H1 (cell line): ENCODE results near the gene DCPS. TPM values are rescaled to one million over a fixed set of nuclear protein-coding genes. Genes with fewer than 3 reads are reported as not detected.

ENCODE experiments used
- CTCF ChIA-PET: fragments of 300-600 bp; sonication (Branson Sonifier 250); formaldehyde crosslinking; loops from one replicate; lab custom pipeline; 2021; ENCODE audit not compliant: partially characterized antibody; lab: Charles Lee
- POLR2A ChIA-PET: fragments of 300-600 bp; sonication (Branson Sonifier 250); formaldehyde crosslinking; loops from one replicate; lab custom pipeline; 2021; ENCODE audit warnings: inconsistent platforms; ENCODE audit not compliant: partially characterized antibody; lab: Charles Lee
- DNase-seq, 2 experiments: peaks; one replicate each; pipeline versions ENCODE4 v3.0.0 to v3.0.0-alpha.2; 2010 to 2022; ENCODE audit warnings: low spot score in 2 of 2, low read depth in 1 of 2, mixed read lengths in 1 of 2
- FAIRE-seq: peaks from 2 replicates; lab custom pipeline; 2011; peaks lifted over from hg19 to GRCh38; lab: Jason Lieb, UNC
- H2AFZ ChIP-seq: 2 replicates; pipeline ENCODE4 v1.8.1; 2012; ENCODE audit warnings: low read length, inconsistent platforms
- H2AK5ac ChIP-seq: 2 replicates; pipeline ENCODE4 v1.6.1; 2013; ENCODE audit warnings: low read depth, low read length
- H2BK120ac ChIP-seq: replicated peaks from 2 replicates; pipeline ENCODE3; 2013; ENCODE audit warnings: low read depth, low read length, inconsistent platforms
- H2BK12ac ChIP-seq: 2 replicates; pipeline ENCODE4 v1.6.1; 2013; ENCODE audit warnings: low read depth, low read length
- H2BK15ac ChIP-seq: 2 replicates; pipeline ENCODE4 v1.6.1; 2013; ENCODE audit warnings: low read length
- H2BK20ac ChIP-seq: 2 replicates; pipeline ENCODE4 v1.6.1; 2013; ENCODE audit warnings: low read length
- H2BK5ac ChIP-seq: 2 replicates; pipeline ENCODE4 v1.6.1; 2013; ENCODE audit warnings: low read depth, low read length
- H3K14ac ChIP-seq: 2 replicates; pipeline ENCODE4 v1.6.1; 2013; ENCODE audit warnings: inconsistent platforms; ENCODE audit not compliant: insufficient read length
- H3K18ac ChIP-seq: 2 replicates; pipeline ENCODE4 v1.6.1; 2013; ENCODE audit warnings: low read length; ENCODE audit errors: extremely low read depth
- H3K23ac ChIP-seq: 2 replicates; pipeline ENCODE4 v1.6.1; 2013; ENCODE audit warnings: inconsistent platforms; ENCODE audit not compliant: insufficient read length
- H3K23me2 ChIP-seq: 2 replicates; pipeline ENCODE4 v1.6.1; 2013; ENCODE audit warnings: low read depth, low read length
- H3K27ac ChIP-seq: 2 replicates; pipeline ENCODE4 v1.6.1; 2011; ENCODE audit warnings: low read depth, low read length, inconsistent platforms
- H3K27me3 ChIP-seq, 4 experiments: replicated peaks in 1 of 4; 1 replicate in 1 of 4; 2 replicates in 3 of 4; pipeline versions ENCODE4 v1.6.1 to v1.8.1; 2011 to 2013; ENCODE audit warnings: low read length in 3 of 4, mild to moderate bottlenecking in 3 of 4, inconsistent platforms in 2 of 4, mixed read lengths in 2 of 4, moderate library complexity in 1 of 4; ENCODE audit not compliant: control insufficient read depth in 3 of 4, insufficient read depth in 3 of 4; ENCODE audit errors: extremely low read depth in 1 of 4
- H3K36me3 ChIP-seq, 4 experiments: 2 replicates each; pipeline versions ENCODE4 v1.6.1 to v1.8.1; 2011 to 2013; ENCODE audit warnings: mild to moderate bottlenecking in 4 of 4, low read length in 3 of 4, moderate library complexity in 2 of 4, control low read depth in 1 of 4, inconsistent platforms in 1 of 4; ENCODE audit not compliant: insufficient read depth in 4 of 4, control insufficient read depth in 2 of 4
- H3K4ac ChIP-seq: replicated peaks from 2 replicates; pipeline ENCODE3; 2013; ENCODE audit warnings: low read length, low read depth, mixed read lengths, inconsistent platforms; ENCODE audit not compliant: insufficient read length
- H3K4me1 ChIP-seq, 4 experiments: replicated peaks in 1 of 4; 1 replicate in 1 of 4; 2 replicates in 3 of 4; pipeline versions ENCODE4 v1.6.1 to v1.8.1; 2011 to 2013; ENCODE audit warnings: low read length in 3 of 4, inconsistent platforms in 2 of 4, mixed read lengths in 1 of 4; ENCODE audit not compliant: insufficient read depth in 4 of 4, control insufficient read depth in 3 of 4
- H3K4me2 ChIP-seq, 2 experiments: 2 replicates each; pipeline versions ENCODE4 v1.6.1 to v1.8.1; 2011 to 2013; ENCODE audit warnings: low read depth in 2 of 2, low read length in 2 of 2, control low read depth in 1 of 2, inconsistent platforms in 1 of 2, mild to moderate bottlenecking in 1 of 2; ENCODE audit not compliant: insufficient read depth in 1 of 2
- H3K4me3 ChIP-seq, 4 experiments: fragments of 200-600, 300-600 bp in 1 of 4; sonication (generic), shearing (Covaris generic), sonication (Bioruptor Twin) in 1 of 4; 2 replicates each; pipeline versions ENCODE4 v1.5.1 to v1.8.1; 2011 to 2016; ENCODE audit warnings: low read length in 4 of 4, low read depth in 3 of 4, control low read depth in 2 of 4, inconsistent platforms in 2 of 4, mild to moderate bottlenecking in 2 of 4, mixed read lengths in 1 of 4, moderate library complexity in 1 of 4; ENCODE audit not compliant: insufficient read depth in 2 of 4; ENCODE audit errors: extremely low read depth in 1 of 4
- H3K56ac ChIP-seq: replicated peaks from 2 replicates; pipeline ENCODE3; 2013; ENCODE audit warnings: low read depth, mild to moderate bottlenecking, mixed read lengths, low read length, inconsistent platforms; ENCODE audit not compliant: insufficient read length
- H3K79me1 ChIP-seq: 2 replicates; pipeline ENCODE4 v1.6.1; 2013; ENCODE audit warnings: low read depth, low read length, control low read depth
- H3K79me2 ChIP-seq, 2 experiments: 2 replicates each; pipeline versions ENCODE4 v1.6.1 to v1.8.1; 2012 to 2013; ENCODE audit warnings: low read length in 2 of 2, mild to moderate bottlenecking in 2 of 2, inconsistent platforms in 1 of 2; ENCODE audit not compliant: insufficient read depth in 2 of 2, control insufficient read depth in 1 of 2
- H3K9ac ChIP-seq, 4 experiments: replicated peaks in 1 of 4; 1 replicate in 1 of 4; 2 replicates in 3 of 4; pipeline versions ENCODE4 v1.6.1 to v1.8.1; 2011 to 2013; ENCODE audit warnings: low read depth in 3 of 4, low read length in 3 of 4, control low read depth in 2 of 4, mild to moderate bottlenecking in 2 of 4, moderate library complexity in 2 of 4, inconsistent platforms in 1 of 4; ENCODE audit errors: extremely low read depth in 1 of 4
- H3K9me3 ChIP-seq, 2 experiments: 2 replicates each; pipeline versions ENCODE4 v1.6.1 to v1.8.1; 2012 to 2013; ENCODE audit warnings: mild to moderate bottlenecking in 2 of 2, moderate library complexity in 2 of 2, control low read depth in 1 of 2, inconsistent platforms in 1 of 2, low read depth in 1 of 2, low read length in 1 of 2, mixed read lengths in 1 of 2; ENCODE audit not compliant: insufficient read depth in 2 of 2
- H4K20me1 ChIP-seq, 2 experiments: replicated peaks in 1 of 2; 2 replicates each; pipeline versions ENCODE3 to v1.8.1; 2011 to 2013; ENCODE audit warnings: inconsistent platforms in 2 of 2, low read length in 2 of 2, mild to moderate bottlenecking in 1 of 2; ENCODE audit not compliant: insufficient read depth in 2 of 2, control insufficient read depth in 1 of 2
- H4K5ac ChIP-seq: 2 replicates; pipeline ENCODE4 v1.6.1; 2013; ENCODE audit warnings: low read length, low read depth, mixed read lengths, inconsistent platforms; ENCODE audit not compliant: insufficient read length
- H4K8ac ChIP-seq: 2 replicates; pipeline ENCODE4 v1.8.0; 2013; ENCODE audit warnings: mild to moderate bottlenecking, moderate library complexity, low read length, inconsistent platforms; ENCODE audit not compliant: insufficient read depth; ENCODE audit errors: extremely low read depth
- H4K91ac ChIP-seq: replicated peaks from 2 replicates; pipeline ENCODE3; 2013; ENCODE audit warnings: low read length, mixed read lengths, inconsistent platforms; ENCODE audit not compliant: insufficient read length
- CBX5 ChIP-seq: fragments of 300-800, 300-1000 bp; sonication (generic); IDR thresholded peaks from 2 replicates; pipeline ENCODE4 v1.7.1; 2016; ENCODE audit warnings: antibody characterized with exemption, low read length, low read depth
- CBX8 ChIP-seq: fragments of 300-800, 300-1000 bp; sonication (generic); IDR thresholded peaks from 2 replicates; pipeline ENCODE4 v1.7.1; 2016; ENCODE audit warnings: low read depth, low read length, borderline replicate concordance
- CEBPB ChIP-seq: IDR thresholded peaks from 2 replicates; pipeline ENCODE4 v1.6.1; 2012; ENCODE audit warnings: low read depth, low read length
- CHD1 ChIP-seq: IDR thresholded peaks from 2 replicates; pipeline ENCODE4 v1.6.1; 2012; ENCODE audit warnings: low read depth, low read length, improper control_type of control experiment
- EZH2 ChIP-seq: fragments of 200-600 bp; sonication (generic); IDR thresholded peaks from 2 replicates; pipeline ENCODE4 v1.7.1; 2012; ENCODE audit warnings: low read depth, mild to moderate bottlenecking, moderate library complexity, low read length, inconsistent platforms; ENCODE audit not compliant: severe bottlenecking
- GTF2F1 ChIP-seq: IDR thresholded peaks from 2 replicates; pipeline ENCODE4 v1.6.1; 2012; ENCODE audit warnings: low read depth, low read length, improper control_type of control experiment, borderline replicate concordance
- HDAC2 ChIP-seq, 2 experiments: fragments of 300-600 bp in 1 of 2; sonication (generic) in 1 of 2; IDR thresholded peaks; 2 replicates each; pipeline ENCODE4 v1.6.1; 2011 to 2012; ENCODE audit warnings: low read depth in 2 of 2, low read length in 2 of 2, mild to moderate bottlenecking in 2 of 2, moderate library complexity in 2 of 2, borderline replicate concordance in 1 of 2, inconsistent platforms in 1 of 2
- NANOG ChIP-seq: IDR thresholded peaks from 2 replicates; pipeline ENCODE4 v1.6.1; 2011; ENCODE audit warnings: low read length, low read depth, mild to moderate bottlenecking, inconsistent platforms; ENCODE audit not compliant: insufficient read depth, poor library complexity, severe bottlenecking
- RAD21 ChIP-seq, 2 experiments: IDR thresholded peaks in 1 of 2; conservative IDR thresholded peaks in 1 of 2; 2 replicates each; pipeline ENCODE4 v1.6.1; 2011; ENCODE audit warnings: low read depth in 2 of 2, low read length in 2 of 2, improper control_type of control experiment in 1 of 2, inconsistent platforms in 1 of 2, mild to moderate bottlenecking in 1 of 2, moderate library complexity in 1 of 2
- RNF2 ChIP-seq: fragments of 200-900, 300-1000 bp; sonication (generic); IDR thresholded peaks from 2 replicates; pipeline ENCODE4 v1.7.1; 2016; ENCODE audit warnings: borderline replicate concordance, low read depth, mild to moderate bottlenecking, antibody characterized with exemption, low read length; ENCODE audit not compliant: poor library complexity, severe bottlenecking; ENCODE audit errors: missing control alignments
- RXRA ChIP-seq: IDR thresholded peaks from 2 replicates; pipeline ENCODE4 v1.6.1; 2011; ENCODE audit warnings: low read depth, mild to moderate bottlenecking, low read length, moderate library complexity; ENCODE audit not compliant: insufficient read depth
- ZNF274 ChIP-seq: IDR thresholded peaks from 2 replicates; pipeline ENCODE4 v1.7.0; 2012; ENCODE audit warnings: low read length, borderline replicate concordance; ENCODE audit errors: extremely low read depth
- WGBS, 2 experiments: shearing (Covaris generic) in 1 of 2; methylation state at CpG; one replicate each; pipeline versions ENCODE4 v1.1.6 to v1.1.7; 2013 to 2015; ENCODE audit warnings: low lambda C conversion rate in 2 of 2, mixed read lengths in 2 of 2, inconsistent platforms in 1 of 2, low coverage in 1 of 2, missing lambda C conversion rate in 1 of 2; ENCODE audit not compliant: insufficient replicate concordance in 2 of 2, insufficient coverage in 1 of 2, insufficient read length in 1 of 2; ENCODE audit errors: extremely low coverage in 1 of 2, missing lambda C conversion rate in 1 of 2; 5-methylcytosine and 5-hydroxymethylcytosine counted together
- polyA plus RNA-seq, 7 experiments: library from polyadenylated mRNA; depleted of rRNA in 3 of 7; stranded (reverse) in 5 of 7; unstranded in 2 of 7; fragments of >200 nt in 5 of 7; fragments of 200-250 nt in 2 of 7; gene quantifications; 1 replicate in 5 of 7; 2 replicates in 1 of 7; 4 replicates in 1 of 7; pipeline versions ENCODE4 v1.2.1 to v1.2.3, GENCODE V29; 2011 to 2013; ENCODE audit warnings: missing spikeins in 2 of 7, mixed read lengths in 2 of 7
- total RNA-seq: library from RNA; stranded (reverse); fragmentation: NEBNext Ultra II Directional; extraction: Animal tissue kit (Norgen Biotek cat#: 25700); gene quantifications from 2 replicates; pipeline ENCODE4 v1.2.1, GENCODE V29; 2021

Gene DCPS
- total and polyA plus RNA-seq, 2 of the 8 experiments (the other 6 are each of a cell fraction or from before 2014, with no cell fraction given) = 24.6 to 55.2 TPM

DNA sequence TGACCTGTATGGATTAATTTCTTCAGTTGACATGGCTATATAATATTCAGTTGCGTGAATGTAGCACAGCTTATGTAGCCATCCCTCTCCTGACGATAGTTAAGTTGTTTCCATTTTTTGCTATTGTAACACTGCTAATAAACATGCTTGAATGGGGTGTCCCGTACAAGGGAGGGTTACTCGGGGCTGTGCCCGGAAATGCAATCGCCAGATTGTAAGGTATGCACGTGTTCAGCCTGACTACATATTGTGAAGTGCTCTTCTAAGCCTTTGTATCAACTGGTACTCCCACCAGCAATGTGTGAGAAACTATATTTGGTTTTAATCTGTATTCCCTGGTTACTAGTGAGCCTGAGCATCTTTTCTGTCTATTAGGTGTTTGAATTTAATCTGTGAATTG lies 67.7 kb downstream of the DCPS start:
- no peak for TF ChIP-seq CBX8
- no peak for TF ChIP-seq RXRA
- no peak for TF ChIP-seq RNF2
- TF ChIP-seq CEBPB = no peak
- TF ChIP-seq CBX5 = no peak
- no peak for TF ChIP-seq CHD1
- no peak for TF ChIP-seq HDAC2 (IDR thresholded peaks at IDR 0.05; ENCODE audit: borderline replicate concordance in 1 of 2, low read depth in 2 of 2, low read length in 2 of 2)
- no peak for TF ChIP-seq ZNF274
- no peak for TF ChIP-seq EZH2
- no peak for TF ChIP-seq NANOG
- TF ChIP-seq RAD21 (IDR thresholded peaks at IDR 0.05 in 1 of 2, conservative IDR thresholded peaks at IDR 0.05 in 1 of 2; ENCODE audit: low read depth in 2 of 2, low read length in 2 of 2) = no peak
- TF ChIP-seq GTF2F1 = no peak
- TF ChIP-seq, all 59 proteins: peak for 0
- Histone ChIP-seq H4K91ac (no peak overlapping the region), H3K4ac (no peak overlapping the region), H3K9ac (no peak overlapping the region), H3K4me3 (no peak overlapping the region), H3K79me1 (peaks cover 2% of the 10 kb centered on the region), H3K27me3 (no peaks in the 10 kb centered on the region), H4K5ac (no peak overlapping the region), H3K23ac (no peak overlapping the region), H2BK12ac (no peak overlapping the region), H4K20me1 (peaks cover 0 to 1% of the 10 kb centered on the region in 2 experiments), H3K36me3 (no peaks in the 10 kb centered on the region), H3K4me1 (peaks cover 0 to 12% (median 4%) of the 10 kb centered on the region in 4 experiments; a peak in 4 of 7 replicates), H4K8ac (no peak overlapping the region), H3K18ac (no peak overlapping the region), H2AK5ac (no peak overlapping the region), H2AFZ (no peak overlapping the region), H3K9me3 (no peaks in the 10 kb centered on the region), H3K14ac (no peak overlapping the region), H2BK15ac (no peak overlapping the region), H3K4me2 (no peak overlapping the region), H3K56ac (no peak overlapping the region), H2BK5ac (no peak overlapping the region), H3K27ac (no peak overlapping the region), H2BK20ac (no peak overlapping the region), H2BK120ac (no peak overlapping the region), H3K79me2 (peaks cover 0 to 22% of the 10 kb centered on the region in 2 experiments; a peak in 2 of 4 replicates), H3K23me2 (no peaks in the 10 kb centered on the region)
- ChIA-PET CTCF (no interaction called here), POLR2A (no interaction called here)
- WGBS, 2 experiments = 94% methylated on average over 7 of the region's 7 CpGs; no CpG with 5 or more reads in 1 of the 2 experiments
- FAIRE-seq (no peak), DNase-seq (no peak)
